Brain pericyte (primary cell): ENCODE results near the gene SNX22.
"Not testable (repeated sequence)": the region's sequence is repeated elsewhere in the genome, so short reads cannot be mapped to it uniquely, and the experiment has no call there.

ENCODE experiments used
- DNase-seq: peaks from one replicate; pipeline ENCODE4 v3.0.0-alpha.2; 2012; ENCODE audit warnings: low read depth, low spot score

Gene SNX22

DNA sequence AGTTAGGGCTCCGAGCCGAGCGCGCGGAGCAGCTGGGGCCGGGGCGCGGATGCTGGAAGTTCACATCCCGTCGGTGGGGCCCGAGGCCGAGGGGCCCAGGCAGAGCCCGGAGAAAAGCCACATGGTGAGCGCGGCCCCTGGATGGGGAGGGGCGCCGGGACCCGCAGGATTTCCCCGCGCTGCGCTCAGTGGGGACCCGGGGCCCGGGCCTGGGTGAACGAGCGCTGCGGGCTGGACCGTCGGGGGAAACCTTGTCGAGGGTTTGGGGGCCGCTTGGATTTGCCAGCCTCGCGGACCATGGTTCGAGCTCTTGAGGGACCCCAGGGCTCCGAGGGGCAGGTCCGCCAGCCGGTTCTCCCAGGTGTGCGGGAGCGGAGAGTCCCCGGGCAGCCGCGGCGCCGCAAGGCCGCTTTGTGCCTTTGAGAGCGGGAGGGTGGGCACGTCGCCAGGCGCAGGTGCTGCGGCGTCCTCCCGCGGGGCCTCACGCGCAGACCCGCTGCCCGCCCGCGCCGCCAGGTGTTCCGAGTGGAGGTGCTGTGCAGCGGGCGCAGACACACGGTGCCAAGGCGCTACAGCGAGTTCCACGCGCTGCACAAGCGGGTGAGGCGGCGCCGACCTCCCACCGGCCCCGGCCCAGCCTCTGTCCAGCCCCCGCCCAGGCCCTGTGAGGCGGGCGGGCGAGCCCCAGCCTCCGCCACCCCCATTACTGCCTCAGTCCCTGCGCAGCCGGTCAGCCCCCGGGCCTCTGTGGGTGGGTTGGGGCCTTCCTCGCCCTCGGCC lies at the start of gene SNX22:
Gene SNX22 (plus strand): TSS at position 5 of the 780 bp plus-strand sequence. CDS start 45 bp downstream, at position 50.
- DNase-seq: no peak

DNA sequence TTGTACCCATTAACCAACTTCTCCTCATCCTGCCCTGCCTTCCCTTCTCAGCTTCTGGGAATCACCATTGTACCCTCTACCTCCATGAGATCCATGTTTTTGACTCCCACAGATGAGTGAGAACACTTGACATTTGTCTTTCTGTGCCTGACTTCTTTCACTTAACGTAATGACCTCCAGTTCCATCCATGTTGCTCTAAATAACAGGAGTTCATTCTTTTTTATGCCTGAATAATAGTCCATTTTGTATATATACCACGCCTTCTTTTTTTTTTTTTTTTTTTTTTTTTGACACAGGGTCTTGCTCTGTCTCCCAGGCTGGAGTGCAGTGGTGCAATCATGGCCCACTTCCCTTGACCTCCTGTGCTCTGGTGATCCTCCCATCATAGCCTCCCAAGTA lies 49.0 kb upstream of the SNX22 start:
- no peak for DNase-seq

DNA sequence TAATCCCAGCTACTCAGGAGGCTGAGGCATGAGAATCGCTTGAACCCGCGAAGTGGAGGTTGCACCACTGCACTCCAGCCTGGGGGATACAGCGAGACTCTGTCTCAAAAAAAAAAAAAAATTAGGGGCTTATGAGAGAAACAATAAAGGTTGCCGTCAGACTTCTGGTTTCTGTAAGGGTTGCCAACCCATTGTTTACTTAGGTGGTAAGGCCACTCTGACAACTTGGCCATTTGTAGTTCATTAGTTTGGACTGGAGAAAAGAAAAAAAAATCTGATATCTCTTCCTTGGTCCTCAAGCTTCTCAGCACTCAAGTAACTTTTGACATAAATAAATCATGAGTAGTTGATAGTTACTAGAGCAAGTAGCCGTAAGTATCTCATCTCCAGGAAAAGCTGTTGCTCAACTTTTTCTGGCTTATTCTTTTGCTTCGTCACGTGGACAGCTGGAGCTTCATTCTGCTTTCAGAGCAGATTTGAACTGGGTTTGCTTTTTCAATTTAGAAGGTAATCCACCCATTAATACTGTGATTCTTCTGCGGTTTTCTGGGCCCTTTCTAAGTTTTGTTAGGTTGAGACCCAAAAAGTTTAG lies 46.3 kb upstream of the SNX22 start:
- no peak for DNase-seq

DNA sequence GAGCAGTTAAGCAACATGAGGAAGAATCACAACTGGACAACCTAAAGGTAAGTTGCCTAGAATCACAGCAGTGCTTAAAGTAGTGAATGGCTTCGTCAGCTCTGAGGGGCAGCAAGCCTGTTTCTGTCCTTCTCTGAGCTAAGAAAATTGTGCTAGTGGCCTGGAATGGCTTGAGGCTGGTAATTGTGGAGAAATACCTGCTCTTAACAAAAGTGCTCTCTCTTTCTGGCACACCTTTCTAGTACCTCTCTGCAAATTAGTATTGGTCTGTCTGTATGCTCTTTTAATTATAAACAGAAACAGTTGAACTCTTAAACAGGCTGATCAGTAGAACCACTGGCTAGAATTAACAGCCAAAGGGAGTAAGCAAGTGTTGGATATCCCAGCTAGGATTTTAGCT lies 44.2 kb upstream of the SNX22 start:
- DNase-seq: no peak

DNA sequence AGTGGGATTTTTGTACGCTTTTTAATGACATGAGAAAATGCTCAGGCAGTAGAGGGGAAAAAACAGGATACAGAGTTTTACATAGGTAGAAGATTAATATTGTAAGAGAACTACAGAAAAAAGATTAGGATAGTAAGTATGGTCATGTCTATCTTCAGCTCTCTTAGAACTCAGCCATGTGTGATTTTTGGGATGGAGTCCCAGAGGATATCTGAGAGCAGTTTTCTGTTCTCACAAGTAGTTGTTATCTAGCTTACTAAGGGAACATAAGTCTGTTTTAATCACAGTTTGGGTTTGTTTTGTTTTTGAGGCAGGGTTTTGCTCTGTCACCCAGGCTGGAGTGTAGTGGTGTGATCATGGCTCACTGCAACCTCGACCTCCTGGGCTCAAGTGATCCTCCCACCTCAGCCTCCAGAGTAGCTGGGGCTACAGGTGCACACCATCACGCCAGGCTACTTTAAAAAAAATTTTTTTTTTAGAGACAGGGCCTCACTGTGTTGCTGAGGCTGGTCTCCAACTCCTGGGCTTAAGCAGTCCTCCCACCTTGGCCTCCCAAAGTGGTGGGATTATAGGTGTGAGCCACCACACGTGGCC lies 41.3 kb upstream of the SNX22 start:
- not testable (repeated sequence) for DNase-seq

DNA sequence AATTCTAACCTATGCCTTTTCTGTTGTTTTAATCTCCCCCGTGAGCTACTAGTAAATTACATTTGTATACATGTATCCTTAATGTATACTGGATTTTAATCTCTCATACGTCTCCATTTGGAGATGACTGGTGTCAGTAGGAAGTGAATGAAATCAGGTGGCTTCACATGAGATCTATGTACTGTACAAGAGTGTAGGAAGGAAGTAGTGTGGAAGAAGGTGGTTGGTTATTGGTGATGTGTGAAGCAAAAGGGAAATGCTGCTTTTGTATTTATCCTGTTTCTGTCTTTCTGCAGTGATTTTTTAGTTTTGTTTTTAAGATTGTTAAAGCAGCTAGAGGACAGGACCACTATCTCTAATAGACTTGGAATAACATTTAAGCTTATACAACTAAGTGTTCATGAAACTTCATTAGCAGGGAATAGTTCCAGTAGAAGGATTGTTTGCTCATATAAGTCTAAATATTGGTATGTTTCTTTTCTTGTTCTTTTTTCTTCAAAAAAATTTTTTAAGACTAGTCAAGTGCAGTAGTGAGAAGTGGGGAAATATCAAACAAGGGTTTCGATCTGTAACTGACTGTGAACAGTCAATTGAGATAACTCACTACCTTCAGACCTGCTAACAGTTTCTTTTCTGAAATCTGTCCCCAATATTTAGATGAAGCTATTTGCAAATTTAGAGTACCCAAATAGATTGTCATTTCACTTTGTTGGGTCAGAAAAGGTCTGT lies 40.4 kb upstream of the SNX22 start:
- DNase-seq: no peak

DNA sequence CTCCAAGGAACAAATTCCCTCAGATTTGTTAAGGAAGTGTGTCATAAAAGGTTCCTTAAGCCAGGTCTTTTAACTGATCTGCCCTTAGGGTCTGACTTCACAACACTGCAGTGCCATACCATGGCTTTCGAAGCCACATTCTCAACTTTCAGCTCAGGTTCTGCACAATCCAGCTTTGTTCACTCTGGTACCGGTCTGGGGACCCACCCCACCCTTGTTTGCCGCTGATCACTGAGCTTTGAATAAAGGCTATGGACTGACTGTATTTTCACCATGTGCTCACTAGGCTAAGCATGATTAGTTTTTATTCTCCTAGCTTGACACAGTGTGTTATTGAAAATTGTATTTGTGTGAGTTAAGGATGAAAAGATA lies 39.9 kb upstream of the SNX22 start:
- no peak for DNase-seq

DNA sequence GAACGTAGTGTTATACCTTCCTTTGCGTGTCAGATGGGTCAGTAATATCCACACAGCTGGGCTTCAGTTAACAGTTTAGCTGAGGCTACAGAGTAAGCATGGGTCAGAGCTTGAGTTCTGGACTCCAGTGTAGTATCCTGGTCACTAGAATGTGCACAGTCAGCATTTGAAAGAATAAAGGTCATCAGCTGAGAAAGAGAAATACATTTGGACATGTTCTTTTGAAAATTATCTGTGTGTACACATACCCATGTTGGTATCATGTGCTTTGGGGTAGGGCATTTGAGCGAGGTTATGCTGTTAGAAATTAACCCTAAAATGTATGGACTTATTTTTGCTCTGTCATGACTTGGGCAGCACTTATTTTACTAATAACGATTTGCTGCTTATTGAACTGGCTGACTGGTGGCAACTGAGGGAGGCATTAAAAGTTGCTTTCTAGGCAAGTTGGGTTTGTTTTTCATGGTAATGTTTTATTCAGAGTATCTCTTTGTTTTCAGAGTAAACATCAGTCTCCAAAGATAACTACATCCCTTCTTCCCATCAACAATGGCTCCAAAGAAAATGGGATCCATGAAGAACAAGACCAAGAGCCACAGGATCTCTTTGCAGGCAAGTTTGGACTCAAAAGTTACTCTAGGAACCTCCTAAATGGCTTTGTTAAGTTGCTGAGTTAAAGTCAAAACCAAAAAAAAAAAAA lies 39.3 kb upstream of the SNX22 start:
- DNase-seq: no peak

DNA sequence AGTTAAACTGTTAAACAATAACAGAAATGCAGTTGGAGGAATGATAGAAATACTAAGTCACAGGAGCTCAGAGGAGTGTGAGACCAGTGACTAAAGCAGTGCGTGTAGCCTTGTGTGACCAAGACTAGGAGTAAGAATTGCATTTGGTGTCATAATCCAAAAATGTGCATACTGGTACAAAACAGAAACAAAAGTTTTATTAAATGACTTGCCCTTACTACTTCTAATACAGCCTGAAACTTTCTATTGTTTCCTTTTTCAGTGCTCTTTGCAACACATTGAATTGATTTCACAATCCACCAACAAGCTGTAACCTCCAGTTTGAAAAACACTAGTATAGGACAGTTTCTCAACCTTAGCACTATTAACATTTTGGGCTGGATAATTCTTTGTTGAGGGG lies 38.6 kb upstream of the SNX22 start:
- no peak for DNase-seq

DNA sequence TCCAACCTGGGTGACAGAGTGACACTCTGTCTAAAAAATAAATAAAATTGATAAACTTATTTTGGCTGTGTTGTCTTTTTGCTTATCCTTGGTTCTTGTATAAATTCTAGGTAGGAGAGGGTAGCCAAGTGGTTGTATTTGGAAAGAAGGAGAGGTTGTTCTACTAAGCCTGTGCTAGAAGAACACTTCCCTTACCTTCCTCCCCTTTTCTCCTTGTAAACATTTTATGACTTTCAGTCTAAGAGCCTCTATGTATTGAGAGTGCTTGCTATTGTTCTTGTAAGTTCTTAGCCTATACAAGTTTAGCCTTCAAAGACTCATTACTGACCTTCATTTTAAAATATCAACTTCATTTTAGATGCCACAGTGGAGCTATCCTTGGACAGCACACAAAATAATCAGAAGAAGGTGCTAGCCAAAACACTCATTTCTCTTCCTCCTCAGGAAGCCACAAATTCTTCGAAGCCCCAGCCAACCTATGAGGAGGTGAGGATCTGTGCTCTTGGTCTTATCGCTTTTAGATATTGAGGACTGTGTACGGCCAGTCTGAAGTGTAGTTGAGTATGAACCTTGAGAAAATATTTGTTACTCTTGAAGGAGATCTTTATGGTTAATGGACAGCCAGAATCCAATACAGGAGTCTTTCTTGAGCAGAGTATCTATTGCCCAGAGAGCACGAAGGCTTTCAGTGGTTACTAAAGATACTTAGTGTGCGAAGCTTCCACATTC lies 33.6 kb upstream of the SNX22 start:
- no peak for DNase-seq

DNA sequence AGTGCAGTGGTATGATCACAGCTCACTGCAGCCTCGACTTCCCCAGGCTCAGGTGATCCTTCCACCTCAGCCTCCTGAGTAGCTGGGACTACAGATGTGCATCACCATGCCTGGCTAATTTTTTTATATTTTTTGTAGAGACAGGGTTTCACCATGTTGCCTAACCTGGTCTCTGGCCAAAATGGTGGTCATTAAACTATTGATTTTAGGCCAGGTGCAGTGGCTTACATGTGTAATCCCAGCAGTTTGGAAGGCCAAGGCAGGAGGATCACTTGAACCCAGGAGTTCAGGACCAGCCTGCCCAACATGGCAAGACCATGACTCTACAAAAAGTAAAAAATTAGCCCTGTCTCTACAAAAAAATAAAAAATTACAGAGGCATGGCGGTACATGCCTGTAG lies 31.2 kb upstream of the SNX22 start:
- DNase-seq: not testable (repeated sequence)

DNA sequence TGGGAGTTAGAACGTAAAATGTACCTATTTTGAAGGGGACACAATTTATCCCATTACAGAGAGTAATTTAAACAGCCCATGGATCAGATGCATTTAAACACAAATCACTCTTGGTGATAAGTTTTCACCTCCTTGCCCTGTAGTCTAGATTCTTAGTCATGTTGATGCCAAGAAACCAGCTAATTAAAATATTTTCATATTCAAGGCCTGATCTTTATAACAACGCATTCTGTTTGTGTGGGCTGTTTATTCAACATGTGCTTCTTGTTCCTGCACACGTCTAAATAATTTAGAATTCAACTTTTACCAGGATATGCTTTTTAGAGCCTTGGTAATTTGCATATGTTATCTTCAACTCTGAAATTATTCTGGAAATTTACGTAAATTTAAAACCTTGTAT lies 29.9 kb upstream of the SNX22 start:
- no peak for DNase-seq

DNA sequence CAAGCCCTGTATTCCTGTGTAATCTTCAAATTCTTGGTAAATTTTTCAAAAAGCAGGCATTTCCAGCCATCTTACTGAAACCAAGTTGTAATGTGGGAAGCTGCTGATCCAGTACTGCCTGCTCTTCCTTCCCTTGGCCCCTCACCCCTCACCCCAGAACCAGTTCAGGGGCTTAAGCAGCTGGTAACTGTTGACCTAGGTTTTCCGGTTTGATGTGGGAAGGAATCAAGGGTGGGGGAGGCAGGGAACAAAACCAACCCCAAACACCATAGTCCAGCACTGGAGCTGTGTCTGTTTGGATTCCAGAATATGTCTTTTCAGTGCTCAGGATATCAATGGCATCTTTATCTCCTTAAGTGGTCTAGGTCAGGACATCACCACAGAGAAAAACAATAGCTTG lies 29.1 kb upstream of the SNX22 start:
- DNase-seq: no peak

DNA sequence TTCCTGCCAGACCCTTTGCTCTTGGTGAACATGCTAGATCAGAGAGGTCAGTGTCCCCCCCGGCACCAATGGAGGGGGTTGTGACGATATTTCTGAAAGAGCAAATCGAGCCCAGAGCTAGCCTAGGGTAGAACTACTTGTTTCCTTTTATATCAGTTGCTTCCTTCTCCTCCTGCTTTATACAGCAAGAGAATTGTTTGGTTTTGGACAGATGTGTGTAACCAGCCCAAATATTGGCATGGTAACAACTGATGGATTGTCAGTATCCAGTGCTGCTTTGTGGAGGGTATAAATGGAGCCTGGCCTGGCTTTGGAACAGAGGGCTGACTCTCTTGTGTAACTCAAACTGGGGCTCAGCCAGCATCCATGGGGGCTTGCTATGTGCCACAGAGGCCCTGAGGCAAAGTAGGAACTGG lies 28.6 kb upstream of the SNX22 start:
- no peak for DNase-seq

DNA sequence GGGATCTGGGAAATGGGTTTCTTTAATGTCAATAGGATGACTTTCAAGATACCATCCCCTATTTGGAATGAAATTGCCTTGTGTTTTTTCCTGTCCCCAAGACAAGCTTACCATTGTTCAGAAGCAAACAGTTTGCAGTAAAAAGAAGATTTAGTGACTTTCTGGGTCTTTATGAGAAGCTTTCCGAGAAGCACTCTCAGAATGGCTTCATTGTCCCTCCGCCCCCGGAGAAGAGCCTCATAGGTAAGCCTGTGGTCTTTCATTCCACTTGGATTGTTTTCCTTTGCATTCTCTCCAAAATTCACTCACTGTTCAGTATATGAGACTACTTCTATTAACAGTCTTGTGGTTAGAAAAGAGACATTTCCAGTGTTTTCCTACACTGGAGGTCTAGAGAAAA lies 25.6 kb upstream of the SNX22 start:
- no peak for DNase-seq

DNA sequence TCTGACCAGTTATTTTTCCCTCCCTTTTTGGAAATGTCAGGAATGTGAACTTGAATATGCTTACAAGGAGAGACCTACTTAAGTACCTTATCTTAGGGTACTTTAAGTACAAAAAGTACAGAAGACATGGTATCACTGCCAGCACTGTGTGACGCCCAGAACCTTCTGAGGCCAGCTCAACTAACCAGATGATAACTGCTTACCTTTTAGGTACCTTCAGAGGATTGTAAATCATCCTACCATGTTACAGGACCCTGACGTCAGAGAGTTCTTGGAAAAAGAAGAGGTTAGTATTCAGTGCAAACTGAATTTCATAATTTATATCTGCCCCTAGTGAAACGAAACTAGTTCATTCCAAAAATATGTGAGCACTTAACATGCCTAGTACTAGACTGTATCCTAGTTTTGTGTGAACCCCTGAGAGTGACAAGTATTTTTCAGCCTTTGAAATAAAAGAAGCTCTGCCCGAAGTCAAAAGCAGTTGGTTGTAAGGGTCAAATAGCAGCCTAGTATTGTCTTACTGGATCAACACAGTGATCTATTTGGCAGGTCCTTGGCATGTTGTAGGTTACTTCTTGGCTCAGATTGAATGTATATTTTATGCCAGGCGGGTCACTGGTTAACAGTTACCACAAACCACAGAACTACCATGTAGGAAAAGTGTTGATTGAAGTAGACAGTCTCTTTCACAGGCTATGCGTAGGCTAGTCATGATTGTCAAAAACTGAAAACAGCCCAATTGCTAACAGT lies 23.8 kb upstream of the SNX22 start:
- DNase-seq: no peak

DNA sequence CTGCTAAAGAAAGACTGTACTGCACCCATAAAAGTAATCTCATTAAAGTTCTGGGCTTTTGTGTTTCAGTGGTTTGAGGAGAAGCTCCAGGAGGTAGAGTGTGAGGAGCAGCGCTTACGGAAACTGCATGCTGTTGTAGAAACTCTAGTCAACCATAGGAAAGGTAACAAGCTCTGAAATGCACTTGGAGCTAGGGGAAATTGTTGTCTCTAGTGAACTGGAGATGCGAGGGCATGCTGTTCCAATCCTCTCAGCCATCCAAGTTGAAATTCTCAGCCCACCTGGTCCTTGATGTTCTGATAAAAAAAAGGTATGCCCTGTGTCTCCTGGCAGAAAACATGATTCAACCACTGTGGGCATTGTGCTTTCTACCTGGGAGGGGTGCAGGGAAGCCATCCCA lies 21.4 kb upstream of the SNX22 start:
- no peak for DNase-seq

DNA sequence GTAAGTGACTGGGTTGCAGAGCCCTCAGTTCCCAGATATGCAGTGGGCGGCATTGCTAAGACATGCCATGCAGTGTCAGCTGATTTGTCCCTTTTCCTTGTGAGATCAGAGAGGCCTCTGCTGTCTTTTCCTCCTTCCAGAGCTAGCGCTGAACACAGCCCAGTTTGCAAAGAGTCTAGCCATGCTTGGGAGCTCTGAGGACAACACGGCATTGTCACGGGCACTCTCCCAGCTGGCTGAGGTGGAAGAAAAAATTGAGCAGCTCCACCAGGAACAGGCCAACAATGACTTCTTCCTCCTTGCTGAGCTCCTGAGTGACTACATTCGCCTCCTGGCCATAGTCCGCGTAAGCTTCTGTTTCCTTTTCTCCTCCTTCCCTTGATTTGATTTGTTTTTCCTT lies 20.0 kb upstream of the SNX22 start:
- no peak for DNase-seq

DNA sequence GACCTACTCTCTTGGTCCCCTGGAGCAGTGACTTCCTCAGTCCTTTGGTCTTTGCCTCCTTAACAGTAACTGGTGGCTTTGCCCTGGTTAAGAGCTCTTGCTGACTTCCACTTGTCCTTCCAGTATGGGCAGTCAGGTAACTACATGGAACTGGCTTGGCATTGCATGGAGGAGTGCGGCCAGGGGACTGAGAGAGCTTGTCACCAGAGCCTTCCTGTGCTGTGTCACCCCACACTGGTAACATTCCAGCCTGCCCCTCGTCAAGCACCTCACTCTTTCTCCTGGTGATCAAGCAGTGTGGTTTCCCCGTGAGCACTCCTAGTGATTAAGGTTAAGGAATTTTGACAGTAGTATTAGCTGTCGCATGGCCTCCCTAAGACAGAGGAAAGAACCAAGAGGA lies 19.3 kb upstream of the SNX22 start:
- DNase-seq: no peak

DNA sequence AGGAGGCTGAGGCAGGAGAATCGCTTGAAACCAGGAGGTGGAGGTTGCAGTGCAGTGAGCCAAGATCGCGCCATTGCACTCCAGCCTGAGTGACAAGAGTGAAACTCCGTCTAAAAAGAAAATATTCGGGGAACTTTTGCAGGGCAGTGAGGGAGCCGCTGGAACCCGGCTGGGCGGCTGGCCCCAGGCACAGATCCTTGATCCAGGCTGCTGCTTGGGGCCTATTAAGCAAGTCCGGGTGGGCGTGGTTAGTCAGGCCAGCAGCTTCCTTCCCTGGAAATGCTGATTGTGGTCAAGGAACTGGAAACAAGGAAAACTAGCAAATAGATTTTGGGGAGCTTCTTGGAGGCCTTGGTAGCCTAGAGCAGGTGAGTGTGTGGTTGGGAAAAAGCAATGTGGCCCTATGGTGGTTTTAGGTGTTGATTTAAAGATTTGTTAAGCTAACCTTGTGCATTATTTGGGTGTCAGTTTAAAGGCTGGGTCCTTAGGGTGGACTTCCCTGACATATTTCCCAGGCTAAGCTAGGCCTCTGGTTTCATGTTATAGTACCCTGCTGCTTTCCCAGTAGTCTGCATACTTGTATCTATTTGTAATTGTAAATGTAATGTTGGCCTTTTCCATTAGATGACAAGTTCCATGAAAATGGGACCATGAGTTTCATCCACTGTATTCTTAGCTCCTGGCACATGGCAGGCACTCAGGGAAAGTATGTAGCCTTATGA lies 17.7 kb upstream of the SNX22 start:
- DNase-seq: no peak
